IPS-11a (cell line): Measurements from ENCODE around the gene OLFML1.

Source experiments
- H3K4me3 ChIP-seq: one replicate; pipeline ENCODE4 v1.5.1; 2013; ENCODE audit warnings: low read depth, low read length, control low read depth

The OLFML1 gene

DNA sequence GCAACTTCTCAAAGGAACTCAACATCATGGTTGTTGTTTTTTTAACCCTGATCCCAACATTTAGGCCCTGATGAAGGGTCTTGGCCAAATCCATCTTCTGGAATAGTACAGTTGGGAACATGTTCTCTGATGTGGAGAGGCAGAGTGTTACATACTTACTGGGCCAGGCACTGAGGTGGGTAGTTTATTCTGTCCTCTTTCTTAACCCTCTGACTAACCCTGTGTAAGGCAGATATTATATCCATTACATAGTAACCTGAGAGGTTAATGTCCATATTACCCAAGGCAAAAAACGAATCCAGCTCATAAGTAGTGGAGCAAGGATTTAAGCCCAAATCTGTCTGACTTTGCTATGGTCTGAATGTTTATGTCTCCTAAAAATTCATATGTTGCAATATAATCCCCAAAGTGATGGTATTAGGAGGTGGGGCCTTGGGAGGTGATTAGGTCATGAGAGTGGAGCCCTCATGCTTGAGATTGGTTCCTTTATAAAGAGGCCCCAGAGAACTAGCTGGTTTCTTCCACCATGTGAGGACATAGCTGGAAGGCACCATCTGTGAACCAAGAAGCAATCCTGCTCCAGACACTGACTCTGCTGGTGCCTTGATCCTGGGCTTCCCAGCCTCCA, 44.8 kb downstream of the OLFML1 start:
- no peak overlapping the region for H3K4me3 ChIP-seq

DNA sequence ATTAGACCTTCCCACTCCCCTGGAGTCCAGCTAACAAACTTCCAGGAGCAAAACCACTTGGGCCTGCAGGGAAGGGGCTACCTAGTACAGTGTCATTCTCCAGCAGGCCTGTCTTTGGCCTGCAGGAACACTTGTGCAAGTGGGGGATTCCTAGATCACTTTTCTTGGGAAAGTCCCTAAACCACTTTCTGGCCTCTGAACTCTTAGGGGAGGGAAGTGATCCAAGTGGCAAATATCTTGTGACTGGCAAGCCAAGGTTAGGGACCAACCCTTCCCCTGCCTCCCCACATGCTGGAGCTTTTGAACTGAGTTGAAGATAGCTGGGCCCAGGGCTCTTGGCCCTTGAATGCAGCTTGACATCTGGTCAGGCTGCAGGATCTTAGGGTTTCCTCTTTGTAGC, 45.7 kb downstream of the OLFML1 start:
- no peak overlapping the region for H3K4me3 ChIP-seq

DNA sequence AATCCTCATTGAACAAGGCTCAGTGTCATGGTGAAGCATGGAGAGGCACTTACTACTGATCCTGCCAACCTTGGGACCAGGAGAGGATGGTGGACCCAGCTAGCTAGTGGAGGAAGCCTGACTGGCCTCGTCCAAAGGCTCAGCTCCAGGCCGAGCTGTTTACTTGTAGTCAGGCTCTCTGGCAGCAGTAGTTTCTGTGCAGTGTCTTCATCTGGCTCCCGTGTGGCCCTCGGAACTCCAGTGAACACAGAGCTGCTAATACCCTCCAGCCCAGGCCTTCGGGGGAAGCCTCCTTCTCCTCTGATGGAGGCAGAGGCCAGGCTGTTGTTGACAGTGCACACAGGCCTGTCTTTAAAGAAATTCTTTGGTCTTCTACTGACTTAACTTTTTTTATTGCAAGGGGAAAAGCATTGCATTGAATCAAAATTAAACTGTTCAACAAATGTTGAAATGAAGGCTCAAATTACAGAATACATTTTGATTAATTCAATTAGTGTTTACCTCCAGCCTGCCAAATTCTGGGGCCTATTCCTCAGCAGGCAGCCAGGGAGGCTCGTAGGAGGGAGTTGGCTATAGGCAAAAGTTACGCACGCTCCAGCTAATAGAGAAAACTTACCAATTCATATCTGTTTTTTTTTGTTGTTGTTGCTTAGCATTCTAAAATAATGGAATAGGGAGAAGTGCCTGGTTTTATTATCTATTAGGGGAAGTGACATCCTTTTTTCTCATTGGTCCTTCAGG, 47.3 kb downstream of the OLFML1 start:
- no peak overlapping the region for H3K4me3 ChIP-seq

DNA sequence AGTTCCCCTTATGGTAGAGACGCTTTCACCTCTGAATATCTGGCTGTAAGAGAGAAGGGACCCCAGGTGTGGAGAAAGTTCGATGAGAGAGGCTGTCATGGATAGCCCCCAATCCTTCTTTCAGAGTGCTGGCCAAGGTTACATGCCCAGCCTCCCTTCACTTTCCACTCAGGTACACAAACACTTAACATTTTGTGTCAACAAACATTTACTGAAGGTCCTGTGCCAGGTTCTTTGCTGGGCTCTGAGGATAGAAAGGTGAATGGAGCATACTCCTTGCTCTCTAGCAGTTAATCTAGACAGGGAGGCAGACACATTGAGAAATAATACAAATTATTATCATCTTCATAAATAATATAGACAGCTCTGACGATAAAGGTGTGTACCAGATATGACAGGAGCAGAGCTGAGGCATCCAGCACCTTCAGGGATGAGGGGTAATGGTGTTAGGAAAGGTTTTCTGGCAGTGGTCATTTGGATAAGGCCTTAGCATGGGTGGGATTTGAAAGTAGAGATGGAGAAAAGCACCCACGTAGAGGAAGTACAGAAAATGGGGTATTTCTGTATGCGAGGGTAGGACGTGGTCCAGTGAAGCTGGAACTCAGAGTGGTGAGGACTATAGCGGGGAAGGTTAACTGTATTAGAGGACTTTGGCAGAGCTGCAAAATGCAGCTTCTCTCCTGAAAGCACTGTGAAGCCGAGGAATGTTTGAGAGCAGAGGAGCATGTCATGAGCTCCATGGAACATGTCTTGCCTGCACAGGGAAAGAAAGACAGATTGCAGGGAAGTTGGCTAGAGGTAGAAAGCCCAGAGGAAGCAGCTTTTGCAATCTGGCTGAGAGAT, 48.1 kb downstream of the OLFML1 start:
- no peak overlapping the region for H3K4me3 ChIP-seq

GRCh38 chr11:7534042-7534378, 48.7 kb downstream of the OLFML1 start:
- no peak overlapping the region for H3K4me3 ChIP-seq

GRCh38 chr11:7536100-7536499, 50.8 kb downstream of the OLFML1 start:
- H3K4me3 ChIP-seq = no peak overlapping the region

GRCh38 chr11:7537265-7537664, 52.0 kb downstream of the OLFML1 start:
- no peak overlapping the region for H3K4me3 ChIP-seq

- H3K4me3 ChIP-seq = no peak overlapping the region
These were observed 52.7 kb downstream of the OLFML1 start for GRCh38 chr11:7538031-7538430.

DNA sequence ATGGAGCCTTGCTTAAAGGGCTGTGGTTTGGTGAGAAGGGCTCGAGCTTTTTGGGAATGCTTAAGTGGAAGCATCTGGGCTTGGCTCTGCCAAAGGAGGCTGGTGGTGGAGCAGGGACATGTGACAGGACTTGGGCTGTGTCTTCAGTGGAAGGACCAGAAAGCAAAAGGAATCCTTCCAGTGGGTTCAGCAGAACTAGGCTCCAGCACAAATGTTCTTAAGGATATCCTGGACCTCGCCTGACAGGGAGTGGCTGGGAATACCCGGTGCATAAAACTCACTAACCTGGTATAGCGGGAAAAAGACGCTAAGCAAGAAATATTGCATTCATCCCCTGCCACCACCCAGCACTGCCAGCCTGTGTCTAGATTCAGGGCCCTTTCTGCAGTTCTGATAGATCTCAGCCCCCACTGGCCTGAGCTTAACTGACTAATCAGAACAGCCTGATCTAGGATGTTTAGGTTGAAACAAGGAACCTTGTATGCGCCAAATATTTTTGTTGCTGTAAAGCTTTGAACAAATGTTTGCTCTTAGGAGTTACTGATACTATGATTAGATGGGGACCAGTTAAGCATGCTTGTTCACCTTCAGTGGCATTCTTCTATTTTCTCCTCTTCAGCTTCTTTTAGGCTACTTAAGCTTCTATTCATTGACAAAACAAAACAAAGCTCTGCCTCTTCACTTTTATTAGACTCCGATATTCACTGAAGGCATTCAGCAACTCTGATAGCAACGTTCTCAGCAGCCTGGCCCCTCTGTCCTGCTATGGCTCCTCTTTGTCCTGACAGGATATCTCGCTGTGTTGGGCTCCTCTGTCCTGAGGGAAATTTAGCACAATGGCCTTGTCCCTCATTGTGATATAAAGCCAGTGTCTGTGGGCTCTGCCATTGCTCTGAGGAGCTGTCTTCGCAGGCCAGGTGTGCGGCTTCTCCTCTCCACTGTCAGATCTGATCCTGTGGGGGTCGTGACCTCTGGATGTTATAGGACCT, 53.5 kb downstream of the OLFML1 start:
- no peak overlapping the region for H3K4me3 ChIP-seq

DNA sequence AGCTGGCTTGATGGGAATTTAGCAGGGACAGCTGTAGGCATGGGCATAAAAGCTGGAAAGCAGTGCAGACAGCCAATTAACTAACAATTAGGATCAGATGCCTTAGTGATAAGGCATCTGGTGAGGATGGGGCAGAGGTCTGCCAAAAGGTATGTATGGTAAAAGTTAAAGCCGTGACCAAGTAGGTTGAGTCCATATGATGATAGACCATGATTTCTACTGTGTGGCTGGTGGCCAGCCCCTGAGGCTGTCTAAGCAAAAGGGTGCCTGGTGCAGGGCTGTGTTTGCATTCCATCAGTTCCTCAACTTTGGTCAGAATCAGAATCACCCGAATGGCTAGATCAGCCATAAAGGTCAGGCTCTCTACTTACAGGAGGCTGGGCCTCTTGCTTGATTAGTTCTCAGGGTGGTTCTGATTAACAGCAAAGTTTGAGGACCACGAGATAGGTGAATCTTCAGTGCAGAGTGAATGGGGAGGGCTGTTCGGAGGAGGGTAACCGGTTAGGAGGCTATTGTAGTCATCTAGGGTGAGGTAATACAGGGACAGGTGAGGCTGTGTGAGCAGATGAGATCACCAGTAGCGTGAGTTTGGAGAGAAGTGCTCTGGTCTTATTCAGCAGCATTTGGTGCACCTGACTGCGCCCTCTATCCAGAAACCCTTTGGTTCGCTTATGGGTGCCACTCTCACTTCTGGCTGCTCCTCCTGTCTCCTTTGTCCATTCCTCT, 55.7 kb downstream of the OLFML1 start:
- H3K4me3 ChIP-seq = no peak overlapping the region

DNA sequence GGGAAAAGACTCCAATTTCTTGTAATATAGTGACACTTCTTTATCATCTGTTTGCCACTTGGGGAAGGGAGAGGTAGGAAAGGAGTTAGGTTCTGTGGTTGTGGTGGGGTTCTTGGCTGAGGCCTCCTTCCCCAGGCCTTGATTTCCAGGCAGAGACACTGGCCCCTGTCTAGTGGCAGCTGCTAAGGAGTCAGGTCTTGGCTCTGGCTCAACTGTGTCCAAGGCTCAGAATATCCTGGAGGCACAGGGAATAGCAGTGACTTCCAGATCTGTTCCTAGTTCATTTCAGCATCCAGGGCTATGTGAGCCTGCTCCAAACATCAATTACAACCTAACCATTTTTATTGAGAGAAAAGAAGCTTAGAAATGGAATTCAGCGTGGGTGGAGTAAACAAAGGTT, 58.0 kb downstream of the OLFML1 start:
- no peak overlapping the region for H3K4me3 ChIP-seq

DNA sequence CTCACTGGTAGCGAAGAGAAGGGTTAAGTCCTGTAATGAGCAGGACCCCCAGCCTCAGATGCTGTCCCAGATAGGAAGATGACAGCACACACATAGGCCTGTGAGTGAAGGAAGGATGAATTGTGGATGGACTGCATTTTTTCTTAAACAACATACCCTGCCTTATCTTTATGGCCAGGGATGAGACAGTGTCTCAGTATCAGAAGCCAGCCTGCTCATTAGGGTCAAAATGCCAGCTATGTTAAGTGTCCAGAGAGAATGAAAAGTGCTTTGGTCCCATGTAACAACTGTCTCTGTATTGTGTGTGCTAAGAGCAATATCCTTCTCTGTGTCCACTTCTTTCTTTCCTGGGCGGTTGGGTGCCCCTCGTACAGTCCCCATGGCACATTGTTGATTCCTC, 58.7 kb downstream of the OLFML1 start:
- no peak overlapping the region for H3K4me3 ChIP-seq

GRCh38 chr11:7545611-7546010, 60.3 kb downstream of the OLFML1 start:
- H3K4me3 ChIP-seq = no peak overlapping the region

- H3K4me3 ChIP-seq = no peak overlapping the region
These were observed 61.1 kb downstream of the OLFML1 start for GRCh38 chr11:7546324-7546791.

- H3K4me3 ChIP-seq = no peak overlapping the region
These were observed 62.4 kb downstream of the OLFML1 start for GRCh38 chr11:7547687-7548086.

- H3K4me3 ChIP-seq = no peak overlapping the region
These were observed 63.5 kb downstream of the OLFML1 start for GRCh38 chr11:7548659-7549274.

DNA sequence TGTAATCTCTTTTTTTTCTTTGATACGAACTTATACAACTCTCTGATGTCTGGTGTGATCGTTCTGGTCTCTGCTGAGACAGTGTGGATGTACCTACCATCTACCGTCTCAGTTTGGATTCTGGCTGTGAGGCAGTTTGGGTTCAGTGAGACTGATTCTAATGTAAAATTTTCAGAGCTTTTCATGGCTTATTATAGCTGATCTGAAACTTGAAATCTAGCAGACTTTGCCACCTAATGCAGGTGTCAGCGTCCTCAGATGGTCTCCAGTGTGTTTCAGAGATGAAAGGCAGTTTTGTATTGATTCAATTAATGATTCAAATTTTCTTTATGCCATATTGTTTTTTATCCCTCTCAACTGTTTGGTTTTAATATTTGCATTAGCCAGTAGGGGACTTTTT, 64.4 kb downstream of the OLFML1 start:
- no peak overlapping the region for H3K4me3 ChIP-seq

GRCh38 chr11:7551571-7551970, 66.3 kb downstream of the OLFML1 start:
- H3K4me3 ChIP-seq = no peak overlapping the region

GRCh38 chr11:7552666-7553065, 67.4 kb downstream of the OLFML1 start:
- H3K4me3 ChIP-seq = no peak overlapping the region
